Liver (tissue), 9 donors: Measurements from ENCODE around the gene B4GALT5. TPM values are rescaled to one million over a fixed set of nuclear protein-coding genes. Genes with fewer than 3 reads are reported as not detected.

Source experiments
- DNase-seq: peaks from one replicate; pipeline ENCODE4 v3.0.0-alpha.2; 2017; ENCODE audit warnings: low spot score
- H3K27ac ChIP-seq, 2 donors: one replicate each; pipeline ENCODE4 v1.7.0; 2013; ENCODE audit warnings: inconsistent platforms in 2 of 2, low read length in 2 of 2, control low read depth in 1 of 2, low read depth in 1 of 2, mild to moderate bottlenecking in 1 of 2
- H3K27me3 ChIP-seq, 4 donors: one replicate each; pipeline versions ENCODE4 v1.6.1 to v1.7.0; 2013; ENCODE audit warnings: low read length in 3 of 4, inconsistent platforms in 1 of 4, mild to moderate bottlenecking in 1 of 4, moderate library complexity in 1 of 4; ENCODE audit not compliant: control insufficient read depth in 4 of 4, insufficient read depth in 4 of 4
- H3K36me3 ChIP-seq, 4 donors: one replicate each; pipeline versions ENCODE4 v1.6.1 to v1.7.0; 2013; ENCODE audit warnings: low read length in 3 of 4, mild to moderate bottlenecking in 3 of 4, low read depth in 1 of 4, moderate library complexity in 1 of 4; ENCODE audit not compliant: control insufficient read depth in 4 of 4, insufficient read depth in 3 of 4
- H3K4me1 ChIP-seq, 4 donors: one replicate each; pipeline versions ENCODE4 v1.6.1 to v1.7.0; 2013; ENCODE audit warnings: low read length in 3 of 4, mild to moderate bottlenecking in 3 of 4, moderate library complexity in 1 of 4; ENCODE audit not compliant: control insufficient read depth in 4 of 4, insufficient read depth in 4 of 4
- H3K4me3 ChIP-seq, 3 donors: one replicate each; pipeline versions ENCODE4 v1.6.1 to v1.7.0; 2013; ENCODE audit warnings: low read length in 3 of 3, control low read depth in 1 of 3, low read depth in 1 of 3, mild to moderate bottlenecking in 1 of 3
- H3K9ac ChIP-seq, 2 donors: one replicate each; pipeline ENCODE4 v1.7.0; 2013; ENCODE audit warnings: low read length in 2 of 2, mild to moderate bottlenecking in 2 of 2, moderate library complexity in 2 of 2, control low read depth in 1 of 2, low read depth in 1 of 2
- H3K9me3 ChIP-seq, 4 donors: one replicate each; pipeline versions ENCODE4 v1.6.1 to v1.7.0; 2013; ENCODE audit warnings: low read length in 3 of 4; ENCODE audit not compliant: control insufficient read depth in 4 of 4
- EGR1 ChIP-seq, 2 donors: IDR thresholded peaks; 2 replicates each; pipeline ENCODE4 v1.6.1; 2016 to 2018; ENCODE audit warnings: antibody characterized with exemption in 2 of 2, low read depth in 2 of 2
- FOXA1 ChIP-seq: IDR thresholded peaks from 2 replicates; pipeline ENCODE4 v1.6.1; 2016; ENCODE audit warnings: antibody characterized with exemption
- FOXA2 ChIP-seq: IDR thresholded peaks from 2 replicates; pipeline ENCODE4 v1.6.1; 2016; ENCODE audit warnings: antibody characterized with exemption
- HNF4A ChIP-seq, 2 donors: conservative IDR thresholded peaks; 2 replicates each; pipeline ENCODE4 v1.6.1; 2016; ENCODE audit warnings: antibody characterized with exemption in 2 of 2, mild to moderate bottlenecking in 2 of 2
- JUND ChIP-seq, 2 donors: IDR thresholded peaks; 2 replicates each; pipeline ENCODE4 v1.6.1; 2016; ENCODE audit warnings: antibody characterized with exemption in 2 of 2
- NR2F2 ChIP-seq: IDR thresholded peaks from 2 replicates; pipeline ENCODE4 v1.6.1; 2016; ENCODE audit warnings: antibody characterized with exemption
- RAD21 ChIP-seq, 2 donors: IDR thresholded peaks; 2 replicates each; pipeline ENCODE4 v1.6.1; 2016; ENCODE audit warnings: antibody characterized with exemption in 2 of 2, mild to moderate bottlenecking in 2 of 2
- RXRA ChIP-seq, 2 donors: IDR thresholded peaks; 2 replicates each; pipeline ENCODE4 v1.6.1; 2017 to 2018; ENCODE audit warnings: antibody characterized with exemption in 2 of 2, mild to moderate bottlenecking in 1 of 2
- SP1 ChIP-seq: IDR thresholded peaks from 2 replicates; pipeline ENCODE4 v1.6.1; 2018; ENCODE audit warnings: antibody characterized with exemption, mild to moderate bottlenecking
- TAF1 ChIP-seq: conservative IDR thresholded peaks from 2 replicates; pipeline ENCODE4 v1.6.1; 2016; ENCODE audit warnings: antibody characterized with exemption, mild to moderate bottlenecking
- WGBS: extraction: QIAGEN DNeasy Blood & Tissue Kit; methylation state at CpG from one replicate; pipeline ENCODE4 v1.1.7; 2013; 5-methylcytosine and 5-hydroxymethylcytosine counted together
- polyA plus RNA-seq, 2 donors: library from polyadenylated mRNA; stranded (reverse) in 1 of 2; unstranded in 1 of 2; fragments of 200-250 nt in 1 of 2; fragments of >200 nt in 1 of 2; fragmentation: Nextera tagmentation in 1 of 2; extraction: Ambion mirVana in 1 of 2; gene quantifications; one replicate each; pipeline versions ENCODE4 v1.2.1 to v1.2.3, GENCODE V29; 2013 to 2015
- total RNA-seq, 2 donors: library from RNA; depleted of rRNA; stranded (reverse); fragments of >200 nt; gene quantifications; one replicate each; pipeline ENCODE4 v1.2.3, GENCODE V29; 2014
- TF ChIP-seq, protein P1 (sequence below): fragments of 150-350 bp; IDR thresholded peaks from 2 replicates; pipeline ENCODE4 v1.5.1; 2017; ENCODE audit warnings: improper control_type of control experiment, low read depth, low read length; ENCODE audit not compliant: missing input control
- TF ChIP-seq, protein P2 (sequence below): IDR thresholded peaks from 2 replicates; pipeline ENCODE4 v1.6.1; 2016; ENCODE audit warnings: antibody characterized with exemption
- donor health status: healthy.
- donor health status: healthy.
- donor health status: healthy.
- donor health status: healthy.
- donor health status: healthy.

B4GALT5 gene
- total and polyA plus RNA-seq, 4 donors, result 2.0 to 28.2 (median 14.4) TPM

DNA sequence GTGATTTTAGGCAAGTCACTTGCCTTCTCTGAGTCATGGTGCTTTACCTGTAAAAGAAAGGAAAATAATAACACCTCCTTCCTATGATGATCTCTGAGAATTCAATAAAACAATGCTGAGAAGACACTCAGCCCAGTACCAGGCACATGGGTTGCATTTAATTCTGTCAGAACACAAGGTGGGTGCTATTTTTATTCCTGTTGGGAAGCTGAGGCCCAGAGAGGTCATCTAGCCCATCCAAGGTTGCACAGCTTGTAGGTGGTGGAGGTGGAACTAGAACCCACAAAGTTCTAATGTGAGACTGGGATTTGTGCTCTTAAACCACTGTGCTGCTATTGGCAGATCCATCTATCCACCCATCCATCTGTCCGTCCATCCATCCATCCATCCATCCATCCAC lies 106.1 kb downstream of the B4GALT5 start:
- DNase-seq, result no peak
- Histone ChIP-seq H3K36me3 (no peaks in the 10 kb centered on the region), H3K9me3 (no peaks in the 10 kb centered on the region), H3K4me1 (peaks cover 5 to 22% (median 14%) of the 10 kb centered on the region in 4 donors), H3K9ac (no peak overlapping the region), H3K27ac (no peak overlapping the region), H3K27me3 (no peaks in the 10 kb centered on the region), H3K4me3 (no peak overlapping the region)
- TF ChIP-seq RAD21 (IDR thresholded peaks at IDR 0.05), result no peak
- no peak for TF ChIP-seq NR2F2
- TF ChIP-seq TAF1, result no peak
- TF ChIP-seq SP1, result no peak
- TF ChIP-seq FOXA1, result no peak
- TF ChIP-seq, protein P1, sequence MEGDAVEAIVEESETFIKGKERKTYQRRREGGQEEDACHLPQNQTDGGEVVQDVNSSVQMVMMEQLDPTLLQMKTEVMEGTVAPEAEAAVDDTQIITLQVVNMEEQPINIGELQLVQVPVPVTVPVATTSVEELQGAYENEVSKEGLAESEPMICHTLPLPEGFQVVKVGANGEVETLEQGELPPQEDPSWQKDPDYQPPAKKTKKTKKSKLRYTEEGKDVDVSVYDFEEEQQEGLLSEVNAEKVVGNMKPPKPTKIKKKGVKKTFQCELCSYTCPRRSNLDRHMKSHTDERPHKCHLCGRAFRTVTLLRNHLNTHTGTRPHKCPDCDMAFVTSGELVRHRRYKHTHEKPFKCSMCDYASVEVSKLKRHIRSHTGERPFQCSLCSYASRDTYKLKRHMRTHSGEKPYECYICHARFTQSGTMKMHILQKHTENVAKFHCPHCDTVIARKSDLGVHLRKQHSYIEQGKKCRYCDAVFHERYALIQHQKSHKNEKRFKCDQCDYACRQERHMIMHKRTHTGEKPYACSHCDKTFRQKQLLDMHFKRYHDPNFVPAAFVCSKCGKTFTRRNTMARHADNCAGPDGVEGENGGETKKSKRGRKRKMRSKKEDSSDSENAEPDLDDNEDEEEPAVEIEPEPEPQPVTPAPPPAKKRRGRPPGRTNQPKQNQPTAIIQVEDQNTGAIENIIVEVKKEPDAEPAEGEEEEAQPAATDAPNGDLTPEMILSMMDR, result no peak
- no peak for TF ChIP-seq HNF4A (conservative IDR thresholded peaks at IDR 0.05)
- no peak for TF ChIP-seq EGR1 (IDR thresholded peaks at IDR 0.05; ENCODE audit: low read depth in 2 of 2)
- TF ChIP-seq JUND (IDR thresholded peaks at IDR 0.05), result no peak
- WGBS, result 96% methylated on average over 1 of the region's 1 CpG

DNA sequence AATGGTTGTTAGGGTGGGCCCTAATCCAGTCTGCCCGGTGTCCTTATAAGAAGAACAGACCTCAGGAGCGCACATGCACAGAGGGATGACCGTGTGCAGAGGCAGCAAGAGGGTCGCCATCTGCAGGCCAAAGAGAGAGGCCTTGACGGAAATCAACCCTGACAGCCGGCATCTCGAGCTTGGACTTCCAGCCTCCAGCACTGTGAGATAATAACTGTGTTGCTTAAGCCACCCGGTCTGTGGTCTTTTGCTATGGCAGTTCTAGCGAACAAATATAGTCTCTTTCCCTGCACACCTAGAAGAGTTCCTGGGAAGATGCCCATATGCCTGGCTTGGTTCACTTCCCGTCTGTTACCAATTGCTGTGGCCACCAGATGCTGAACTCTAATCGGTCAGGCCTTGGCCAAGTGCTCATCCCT lies 110.5 kb downstream of the B4GALT5 start:
- H3K36me3 ChIP-seq, result no peaks in the 10 kb centered on the region
- no peaks in the 10 kb centered on the region for H3K9me3 ChIP-seq
- H3K4me3 ChIP-seq, result no peak overlapping the region
- 74% methylated on average over 11 of the region's 11 CpGs for WGBS
- H3K27me3 ChIP-seq, result no peaks in the 10 kb centered on the region
- DNase-seq, result no peak
- H3K9ac ChIP-seq, result no peak overlapping the region
- peaks cover 0 to 9% (median 3%) of the 10 kb centered on the region in 4 donors for H3K4me1 ChIP-seq
- H3K27ac ChIP-seq, result no peak overlapping the region
- peak in 1 of 2 donors; percentile 19 for TF ChIP-seq HNF4A (conservative IDR thresholded peaks at IDR 0.05)
- no peak for TF ChIP-seq FOXA2
- TF ChIP-seq RAD21 (IDR thresholded peaks at IDR 0.05), result peak; percentile 46 to 63
- TF ChIP-seq, protein P2, sequence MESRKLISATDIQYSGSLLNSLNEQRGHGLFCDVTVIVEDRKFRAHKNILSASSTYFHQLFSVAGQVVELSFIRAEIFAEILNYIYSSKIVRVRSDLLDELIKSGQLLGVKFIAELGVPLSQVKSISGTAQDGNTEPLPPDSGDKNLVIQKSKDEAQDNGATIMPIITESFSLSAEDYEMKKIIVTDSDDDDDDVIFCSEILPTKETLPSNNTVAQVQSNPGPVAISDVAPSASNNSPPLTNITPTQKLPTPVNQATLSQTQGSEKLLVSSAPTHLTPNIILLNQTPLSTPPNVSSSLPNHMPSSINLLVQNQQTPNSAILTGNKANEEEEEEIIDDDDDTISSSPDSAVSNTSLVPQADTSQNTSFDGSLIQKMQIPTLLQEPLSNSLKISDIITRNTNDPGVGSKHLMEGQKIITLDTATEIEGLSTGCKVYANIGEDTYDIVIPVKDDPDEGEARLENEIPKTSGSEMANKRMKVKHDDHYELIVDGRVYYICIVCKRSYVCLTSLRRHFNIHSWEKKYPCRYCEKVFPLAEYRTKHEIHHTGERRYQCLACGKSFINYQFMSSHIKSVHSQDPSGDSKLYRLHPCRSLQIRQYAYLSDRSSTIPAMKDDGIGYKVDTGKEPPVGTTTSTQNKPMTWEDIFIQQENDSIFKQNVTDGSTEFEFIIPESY, result no peak
- TF ChIP-seq RXRA (IDR thresholded peaks at IDR 0.05), result peak in 1 of 2 donors; percentile 10
- TF ChIP-seq, protein P1, result peak; percentile 22
